H1 (cell line): ENCODE results near the gene OSTC. TPM values are rescaled to one million over a fixed set of nuclear protein-coding genes. Genes with fewer than 3 reads are reported as not detected.

Source experiments
- CTCF ChIA-PET: fragments of 300-600 bp; sonication (Branson Sonifier 250); formaldehyde crosslinking; loops from one replicate; lab custom pipeline; 2021; ENCODE audit not compliant: partially characterized antibody; lab: Charles Lee
- POLR2A ChIA-PET: fragments of 300-600 bp; sonication (Branson Sonifier 250); formaldehyde crosslinking; loops from one replicate; lab custom pipeline; 2021; ENCODE audit warnings: inconsistent platforms; ENCODE audit not compliant: partially characterized antibody; lab: Charles Lee
- DNase-seq, 2 experiments: peaks; one replicate each; pipeline versions ENCODE4 v3.0.0 to v3.0.0-alpha.2; 2010 to 2022; ENCODE audit warnings: low spot score in 2 of 2, low read depth in 1 of 2, mixed read lengths in 1 of 2
- FAIRE-seq: peaks from 2 replicates; lab custom pipeline; 2011; peaks lifted over from hg19 to GRCh38; lab: Jason Lieb, UNC
- H2AFZ ChIP-seq: 2 replicates; pipeline ENCODE4 v1.8.1; 2012; ENCODE audit warnings: low read length, inconsistent platforms
- H2AK5ac ChIP-seq: 2 replicates; pipeline ENCODE4 v1.6.1; 2013; ENCODE audit warnings: low read depth, low read length
- H2BK120ac ChIP-seq: replicated peaks from 2 replicates; pipeline ENCODE3; 2013; ENCODE audit warnings: low read depth, low read length, inconsistent platforms
- H2BK12ac ChIP-seq: 2 replicates; pipeline ENCODE4 v1.6.1; 2013; ENCODE audit warnings: low read depth, low read length
- H2BK15ac ChIP-seq: 2 replicates; pipeline ENCODE4 v1.6.1; 2013; ENCODE audit warnings: low read length
- H2BK20ac ChIP-seq: 2 replicates; pipeline ENCODE4 v1.6.1; 2013; ENCODE audit warnings: low read length
- H2BK5ac ChIP-seq: 2 replicates; pipeline ENCODE4 v1.6.1; 2013; ENCODE audit warnings: low read depth, low read length
- H3K14ac ChIP-seq: 2 replicates; pipeline ENCODE4 v1.6.1; 2013; ENCODE audit warnings: inconsistent platforms; ENCODE audit not compliant: insufficient read length
- H3K18ac ChIP-seq: 2 replicates; pipeline ENCODE4 v1.6.1; 2013; ENCODE audit warnings: low read length; ENCODE audit errors: extremely low read depth
- H3K23ac ChIP-seq: 2 replicates; pipeline ENCODE4 v1.6.1; 2013; ENCODE audit warnings: inconsistent platforms; ENCODE audit not compliant: insufficient read length
- H3K23me2 ChIP-seq: 2 replicates; pipeline ENCODE4 v1.6.1; 2013; ENCODE audit warnings: low read depth, low read length
- H3K27ac ChIP-seq: 2 replicates; pipeline ENCODE4 v1.6.1; 2011; ENCODE audit warnings: low read depth, low read length, inconsistent platforms
- H3K27me3 ChIP-seq, 4 experiments: replicated peaks in 1 of 4; 1 replicate in 1 of 4; 2 replicates in 3 of 4; pipeline versions ENCODE4 v1.6.1 to v1.8.1; 2011 to 2013; ENCODE audit warnings: low read length in 3 of 4, mild to moderate bottlenecking in 3 of 4, inconsistent platforms in 2 of 4, mixed read lengths in 2 of 4, moderate library complexity in 1 of 4; ENCODE audit not compliant: control insufficient read depth in 3 of 4, insufficient read depth in 3 of 4; ENCODE audit errors: extremely low read depth in 1 of 4
- H3K36me3 ChIP-seq, 4 experiments: 2 replicates each; pipeline versions ENCODE4 v1.6.1 to v1.8.1; 2011 to 2013; ENCODE audit warnings: mild to moderate bottlenecking in 4 of 4, low read length in 3 of 4, moderate library complexity in 2 of 4, control low read depth in 1 of 4, inconsistent platforms in 1 of 4; ENCODE audit not compliant: insufficient read depth in 4 of 4, control insufficient read depth in 2 of 4
- H3K4ac ChIP-seq: replicated peaks from 2 replicates; pipeline ENCODE3; 2013; ENCODE audit warnings: low read length, low read depth, mixed read lengths, inconsistent platforms; ENCODE audit not compliant: insufficient read length
- H3K4me1 ChIP-seq, 4 experiments: replicated peaks in 1 of 4; 1 replicate in 1 of 4; 2 replicates in 3 of 4; pipeline versions ENCODE4 v1.6.1 to v1.8.1; 2011 to 2013; ENCODE audit warnings: low read length in 3 of 4, inconsistent platforms in 2 of 4, mixed read lengths in 1 of 4; ENCODE audit not compliant: insufficient read depth in 4 of 4, control insufficient read depth in 3 of 4
- H3K4me2 ChIP-seq, 2 experiments: 2 replicates each; pipeline versions ENCODE4 v1.6.1 to v1.8.1; 2011 to 2013; ENCODE audit warnings: low read depth in 2 of 2, low read length in 2 of 2, control low read depth in 1 of 2, inconsistent platforms in 1 of 2, mild to moderate bottlenecking in 1 of 2; ENCODE audit not compliant: insufficient read depth in 1 of 2
- H3K4me3 ChIP-seq, 4 experiments: fragments of 200-600, 300-600 bp in 1 of 4; sonication (generic), shearing (Covaris generic), sonication (Bioruptor Twin) in 1 of 4; 2 replicates each; pipeline versions ENCODE4 v1.5.1 to v1.8.1; 2011 to 2016; ENCODE audit warnings: low read length in 4 of 4, low read depth in 3 of 4, control low read depth in 2 of 4, inconsistent platforms in 2 of 4, mild to moderate bottlenecking in 2 of 4, mixed read lengths in 1 of 4, moderate library complexity in 1 of 4; ENCODE audit not compliant: insufficient read depth in 2 of 4; ENCODE audit errors: extremely low read depth in 1 of 4
- H3K56ac ChIP-seq: replicated peaks from 2 replicates; pipeline ENCODE3; 2013; ENCODE audit warnings: low read depth, mild to moderate bottlenecking, mixed read lengths, low read length, inconsistent platforms; ENCODE audit not compliant: insufficient read length
- H3K79me1 ChIP-seq: 2 replicates; pipeline ENCODE4 v1.6.1; 2013; ENCODE audit warnings: low read depth, low read length, control low read depth
- H3K79me2 ChIP-seq, 2 experiments: 2 replicates each; pipeline versions ENCODE4 v1.6.1 to v1.8.1; 2012 to 2013; ENCODE audit warnings: low read length in 2 of 2, mild to moderate bottlenecking in 2 of 2, inconsistent platforms in 1 of 2; ENCODE audit not compliant: insufficient read depth in 2 of 2, control insufficient read depth in 1 of 2
- H3K9ac ChIP-seq, 4 experiments: replicated peaks in 1 of 4; 1 replicate in 1 of 4; 2 replicates in 3 of 4; pipeline versions ENCODE4 v1.6.1 to v1.8.1; 2011 to 2013; ENCODE audit warnings: low read depth in 3 of 4, low read length in 3 of 4, control low read depth in 2 of 4, mild to moderate bottlenecking in 2 of 4, moderate library complexity in 2 of 4, inconsistent platforms in 1 of 4; ENCODE audit errors: extremely low read depth in 1 of 4
- H3K9me3 ChIP-seq, 2 experiments: 2 replicates each; pipeline versions ENCODE4 v1.6.1 to v1.8.1; 2012 to 2013; ENCODE audit warnings: mild to moderate bottlenecking in 2 of 2, moderate library complexity in 2 of 2, control low read depth in 1 of 2, inconsistent platforms in 1 of 2, low read depth in 1 of 2, low read length in 1 of 2, mixed read lengths in 1 of 2; ENCODE audit not compliant: insufficient read depth in 2 of 2
- H4K20me1 ChIP-seq, 2 experiments: replicated peaks in 1 of 2; 2 replicates each; pipeline versions ENCODE3 to v1.8.1; 2011 to 2013; ENCODE audit warnings: inconsistent platforms in 2 of 2, low read length in 2 of 2, mild to moderate bottlenecking in 1 of 2; ENCODE audit not compliant: insufficient read depth in 2 of 2, control insufficient read depth in 1 of 2
- H4K5ac ChIP-seq: 2 replicates; pipeline ENCODE4 v1.6.1; 2013; ENCODE audit warnings: low read length, low read depth, mixed read lengths, inconsistent platforms; ENCODE audit not compliant: insufficient read length
- H4K8ac ChIP-seq: 2 replicates; pipeline ENCODE4 v1.8.0; 2013; ENCODE audit warnings: mild to moderate bottlenecking, moderate library complexity, low read length, inconsistent platforms; ENCODE audit not compliant: insufficient read depth; ENCODE audit errors: extremely low read depth
- H4K91ac ChIP-seq: replicated peaks from 2 replicates; pipeline ENCODE3; 2013; ENCODE audit warnings: low read length, mixed read lengths, inconsistent platforms; ENCODE audit not compliant: insufficient read length
- CBX8 ChIP-seq: fragments of 300-800, 300-1000 bp; sonication (generic); IDR thresholded peaks from 2 replicates; pipeline ENCODE4 v1.7.1; 2016; ENCODE audit warnings: low read depth, low read length, borderline replicate concordance
- CTBP2 ChIP-seq: IDR thresholded peaks from 2 replicates; pipeline ENCODE4 v1.7.0; 2011; ENCODE audit warnings: borderline replicate concordance, mild to moderate bottlenecking, moderate library complexity, mixed read lengths, low read length; ENCODE audit not compliant: insufficient read depth, insufficient read length
- EGR1 ChIP-seq: IDR thresholded peaks from 2 replicates; pipeline ENCODE4 v1.6.1; 2011; ENCODE audit warnings: low read depth, low read length, borderline replicate concordance
- EZH2 ChIP-seq: fragments of 200-600 bp; sonication (generic); IDR thresholded peaks from 2 replicates; pipeline ENCODE4 v1.7.1; 2012; ENCODE audit warnings: low read depth, mild to moderate bottlenecking, moderate library complexity, low read length, inconsistent platforms; ENCODE audit not compliant: severe bottlenecking
- GABPA ChIP-seq: IDR thresholded peaks from 2 replicates; pipeline ENCODE4 v1.6.1; 2011; ENCODE audit warnings: mild to moderate bottlenecking, low read length, moderate library complexity, borderline replicate concordance; ENCODE audit not compliant: insufficient read depth
- HDAC2 ChIP-seq, 2 experiments: fragments of 300-600 bp in 1 of 2; sonication (generic) in 1 of 2; IDR thresholded peaks; 2 replicates each; pipeline ENCODE4 v1.6.1; 2011 to 2012; ENCODE audit warnings: low read depth in 2 of 2, low read length in 2 of 2, mild to moderate bottlenecking in 2 of 2, moderate library complexity in 2 of 2, borderline replicate concordance in 1 of 2, inconsistent platforms in 1 of 2
- KDM5A ChIP-seq: fragments of 200-600 bp; IDR thresholded peaks from 2 replicates; pipeline ENCODE4 v1.7.1; 2012; ENCODE audit warnings: mild to moderate bottlenecking, low read length, inconsistent platforms, mixed read lengths
- MAFK ChIP-seq: IDR thresholded peaks from 2 replicates; pipeline ENCODE4 v1.6.1; 2012; ENCODE audit warnings: low read depth, mild to moderate bottlenecking, improper control_type of control experiment, low read length
- NRF1 ChIP-seq: IDR thresholded peaks from 2 replicates; pipeline ENCODE4 v1.6.1; 2011; ENCODE audit warnings: mild to moderate bottlenecking, low read depth, low read length, improper control_type of control experiment
- SAP30 ChIP-seq: fragments of 300-600 bp; sonication (generic); IDR thresholded peaks from 2 replicates; pipeline ENCODE4 v1.7.1; 2012; ENCODE audit warnings: low read length, moderate library complexity, mild to moderate bottlenecking, inconsistent platforms; ENCODE audit not compliant: insufficient read depth, insufficient replicate concordance
- SP1 ChIP-seq: IDR thresholded peaks from 2 replicates; pipeline ENCODE4 v1.6.1; 2011; ENCODE audit warnings: low read depth, low read length
- SP4 ChIP-seq: IDR thresholded peaks from 2 replicates; pipeline ENCODE4 v1.6.1; 2012; ENCODE audit warnings: low read length, inconsistent platforms
- TAF7 ChIP-seq: optimal IDR thresholded peaks from 2 replicates; pipeline ENCODE3; 2011; ENCODE audit warnings: low read depth, mild to moderate bottlenecking, inconsistent platforms, low read length, moderate library complexity, borderline replicate concordance
- TBP ChIP-seq: IDR thresholded peaks from 2 replicates; pipeline ENCODE4 v1.6.1; 2011; ENCODE audit warnings: low read depth, low read length, improper control_type of control experiment
- WGBS, 2 experiments: shearing (Covaris generic) in 1 of 2; methylation state at CpG; one replicate each; pipeline versions ENCODE4 v1.1.6 to v1.1.7; 2013 to 2015; ENCODE audit warnings: low lambda C conversion rate in 2 of 2, mixed read lengths in 2 of 2, inconsistent platforms in 1 of 2, low coverage in 1 of 2, missing lambda C conversion rate in 1 of 2; ENCODE audit not compliant: insufficient replicate concordance in 2 of 2, insufficient coverage in 1 of 2, insufficient read length in 1 of 2; ENCODE audit errors: extremely low coverage in 1 of 2, missing lambda C conversion rate in 1 of 2; 5-methylcytosine and 5-hydroxymethylcytosine counted together
- polyA plus RNA-seq, 7 experiments: library from polyadenylated mRNA; depleted of rRNA in 3 of 7; stranded (reverse) in 5 of 7; unstranded in 2 of 7; fragments of >200 nt in 5 of 7; fragments of 200-250 nt in 2 of 7; gene quantifications; 1 replicate in 5 of 7; 2 replicates in 1 of 7; 4 replicates in 1 of 7; pipeline versions ENCODE4 v1.2.1 to v1.2.3, GENCODE V29; 2011 to 2013; ENCODE audit warnings: missing spikeins in 2 of 7, mixed read lengths in 2 of 7
- total RNA-seq: library from RNA; stranded (reverse); fragmentation: NEBNext Ultra II Directional; extraction: Animal tissue kit (Norgen Biotek cat#: 25700); gene quantifications from 2 replicates; pipeline ENCODE4 v1.2.1, GENCODE V29; 2021

Gene OSTC
- total and polyA plus RNA-seq, 2 of the 8 experiments (the other 6 are each of a cell fraction or from before 2014, with no cell fraction given) = 165 to 176 TPM

- Histone ChIP-seq H3K27ac (no peak overlapping the region), H3K4ac (no peak overlapping the region), H3K56ac (no peak overlapping the region), H3K4me2 (no peak overlapping the region), H3K18ac (no peak overlapping the region), H3K23me2 (no peaks in the 10 kb centered on the region; the same call in 1 of the 2 replicates), H3K79me1 (no peaks in the 10 kb centered on the region), H2BK15ac (no peak overlapping the region), H2BK12ac (no peak overlapping the region), H4K20me1 (no peaks in the 10 kb centered on the region), H3K4me1 (peaks cover 0 to 3% (median under 1%) of the 10 kb centered on the region in 4 experiments; a peak in 2 of 7 replicates), H4K5ac (no peak overlapping the region), H3K36me3 (no peaks in the 10 kb centered on the region), H3K4me3 (no peak overlapping the region), H3K27me3 (no peaks in the 10 kb centered on the region), H2BK20ac (no peak overlapping the region), H2BK5ac (no peak overlapping the region), H3K9me3 (no peaks in the 10 kb centered on the region), H4K91ac (no peak overlapping the region), H2BK120ac (no peak overlapping the region), H2AFZ (no peak overlapping the region), H3K9ac (no peak overlapping the region), H3K23ac (no peak overlapping the region), H3K14ac (no peak overlapping the region), H3K79me2 (no peaks in the 10 kb centered on the region), H2AK5ac (no peak overlapping the region), H4K8ac (no peak overlapping the region)
- FAIRE-seq (no peak), DNase-seq (no peak)
- ChIA-PET CTCF (interaction anchor here (0.8 to 1.4 kb wide), 3 partner anchors 9 to 16 kb away, joined by 3 to 4 read pairs (median 3); no protein-coding TSS in a partner anchor), POLR2A (no interaction called here)
- 98% methylated on average over 3 of the region's 3 CpGs; no CpG with 5 or more reads in 1 of the 2 experiments for WGBS, 2 experiments
- no peak for TF ChIP-seq TBP
- no peak for TF ChIP-seq SP4
- TF ChIP-seq EGR1 = no peak
- TF ChIP-seq HDAC2 (IDR thresholded peaks at IDR 0.05; ENCODE audit: borderline replicate concordance in 1 of 2, low read depth in 2 of 2, low read length in 2 of 2) = no peak
- TF ChIP-seq TAF7 = no peak
- TF ChIP-seq EZH2 = no peak
- no peak for TF ChIP-seq GABPA
- TF ChIP-seq SAP30 = no peak
- no peak for TF ChIP-seq SP1
- no peak for TF ChIP-seq KDM5A
- no peak for TF ChIP-seq CBX8
- no peak for TF ChIP-seq CTBP2
- no peak for TF ChIP-seq NRF1
- TF ChIP-seq MAFK = no peak
These were observed 43.4 kb downstream of the OSTC start for GRCh38 chr4:108693819-108694218.
